Transverse colon (tissue), 4 donors: ENCODE results near the gene WDR76. TPM values are rescaled to one million over a fixed set of nuclear protein-coding genes. Genes with fewer than 3 reads are reported as not detected.

Source experiments
- DNase-seq: peaks from one replicate; pipeline ENCODE4 v3.0.0-alpha.2; 2019
- H3K27ac ChIP-seq, 4 donors: fragments of 200-600 bp; sonication (generic); 2 replicates each; pipeline ENCODE4 v1.5.1; 2016 to 2018; ENCODE audit warnings: inconsistent platforms in 4 of 4
- H3K27me3 ChIP-seq: fragments of 200-600 bp; sonication (generic); 2 replicates; pipeline ENCODE4 v1.5.1; 2017; ENCODE audit warnings: inconsistent platforms
- H3K36me3 ChIP-seq, 4 donors: fragments of 200-600 bp; sonication (generic); 2 replicates each; pipeline ENCODE4 v1.5.1; 2017 to 2019; ENCODE audit warnings: inconsistent platforms in 4 of 4
- H3K4me1 ChIP-seq, 4 donors: fragments of 200-600 bp; sonication (generic); 2 replicates each; pipeline ENCODE4 v1.5.1; 2017 to 2020; ENCODE audit warnings: inconsistent platforms in 4 of 4
- H3K4me3 ChIP-seq, 4 donors: fragments of 200-600 bp; sonication (generic); 1 replicate in 1 of 4; 2 replicates in 3 of 4; pipeline versions ENCODE4 v1.5.1 to v1.6.1; 2017 to 2019; ENCODE audit warnings: inconsistent platforms in 4 of 4
- H3K9me3 ChIP-seq, 2 donors: fragments of 200-600 bp; sonication (generic); 2 replicates each; pipeline ENCODE4 v1.5.1; 2017 to 2019; ENCODE audit warnings: inconsistent platforms in 2 of 2
- CTCF ChIP-seq, 5 experiments: fragments of 200-600 bp in 3 of 5; fragments of 450-650 bp in 2 of 5; sonication (generic) in 3 of 5; IDR thresholded peaks; 1 replicate in 2 of 5; 2 replicates in 3 of 5; pipeline ENCODE4 v1.5.1; 2016 to 2017; ENCODE audit warnings: antibody characterized with exemption in 5 of 5, inconsistent platforms in 3 of 5, mild to moderate bottlenecking in 2 of 5, moderate library complexity in 1 of 5
- EP300 ChIP-seq: sonication (generic); formaldehyde crosslinking; IDR thresholded peaks from one replicate; pipeline ENCODE4 v1.6.1; 2017; ENCODE audit warnings: antibody characterized with exemption, low read depth
- POLR2A ChIP-seq: fragments of 450-650 bp; IDR thresholded peaks from one replicate; pipeline ENCODE4 v1.6.1; 2016; ENCODE audit warnings: antibody characterized with exemption, mild to moderate bottlenecking, moderate library complexity
- POLR2AphosphoS5 ChIP-seq, 3 donors: sonication (generic); formaldehyde crosslinking; IDR thresholded peaks; one replicate each; pipeline ENCODE4 v1.6.1; 2016; ENCODE audit warnings: antibody characterized with exemption in 3 of 3
- WGBS, 2 donors: methylation state at CpG; one replicate each; pipeline ENCODE4 v1.1.5; 2018; ENCODE audit warnings: low coverage in 1 of 2; 5-methylcytosine and 5-hydroxymethylcytosine counted together
- in situ Hi-C, 4 donors: fragments of 200-750 bp; cut with MboI; loops; one replicate each; pipeline versions ENCODE4 v1.15.0 to v1.15.1; 2017; ENCODE audit warnings: low sequenced_read_pairs in 3 of 4, low pct_ligation_motif_present in 1 of 4, low pct_unique_long_range_greater_than_20kb in 1 of 4
- intact Hi-C: fragments of 100-400 bp; cut with DNase I; formaldehyde crosslinking; loops from one replicate; pipeline ENCODE4 v1.15.1; 2023; ENCODE audit warnings: low total_unique reads
- total RNA-seq, 4 donors: library from RNA; depleted of rRNA; stranded (reverse); fragments of >200 nt; gene quantifications; one replicate each; pipeline ENCODE4 v1.1.0, GENCODE V29; 2016

Gene WDR76
- 1 to 10 TPM in 2 of 4 donors, under 1 TPM in 1, not detected in 1; 0.20 to 4.8 (median 2.7) TPM for total RNA-seq

GRCh38 chr15:43826508-43827341 is at the start of gene WDR76:
WDR76 (plus strand) TSS chr15:43827002; CDS start chr15:43827033, 31 bp downstream.
- H3K36me3 ChIP-seq: no peaks in the 10 kb centered on the region
- no peaks in the 10 kb centered on the region for H3K27me3 ChIP-seq
- WGBS, 2 donors: 0 to 4% methylated on average over 3 to 34 of the region's 48 CpGs
- peak; percentile 90 for DNase-seq
- H3K9me3 ChIP-seq: no peaks in the 10 kb centered on the region
- peak within 1 kb of the TSS; percentile 27 to 56 (median 40) for H3K4me3 ChIP-seq
- peaks cover 7 to 49% (median 27%) of the 10 kb centered on the region in 4 donors for H3K4me1 ChIP-seq
- in situ Hi-C loops: no loop called here
- intact Hi-C loops: no loop called here
- peak; percentile 38 to 64 (median 52) for TF ChIP-seq POLR2AphosphoS5 (IDR thresholded peaks at IDR 0.05)
- no peak for TF ChIP-seq EP300
- peak within 1 kb of the TSS; percentile 73 to 84 (median 78) for H3K27ac ChIP-seq

GRCh38 chr15:43777267-43777914 is 49.4 kb upstream of the WDR76 start:
- intact Hi-C loops (no loop called here), in situ Hi-C loops (loop anchor here in 1 of 4 donors (25.0 kb wide), 1 partner anchor 290 kb away; the partner anchor contains the start of gene TP53BP1)
- Histone ChIP-seq H3K27ac (peak overlapping the region; percentile 88 to 97 (median 92)), H3K4me1 (peaks cover 0 to 23% (median 15%) of the 10 kb centered on the region in 4 donors), H3K36me3 (peaks cover 0 to 14% (median 7%) of the 10 kb centered on the region in 4 donors), H3K27me3 (no peaks in the 10 kb centered on the region), H3K4me3 (peak overlapping the region; percentile 44 to 81 (median 72)), H3K9me3 (no peaks in the 10 kb centered on the region)
- peak; percentile 13 to 50 (median 47) for TF ChIP-seq POLR2AphosphoS5 (IDR thresholded peaks at IDR 0.05)
- no peak for TF ChIP-seq POLR2A
- TF ChIP-seq EP300: no peak
- peak; percentile 72 to 95 (median 81) for TF ChIP-seq CTCF (IDR thresholded peaks at IDR 0.05)
- peak; percentile 87 for DNase-seq
- WGBS, 2 donors: 2 to 14% methylated on average over 3 to 30 of the region's 31 CpGs

DNA sequence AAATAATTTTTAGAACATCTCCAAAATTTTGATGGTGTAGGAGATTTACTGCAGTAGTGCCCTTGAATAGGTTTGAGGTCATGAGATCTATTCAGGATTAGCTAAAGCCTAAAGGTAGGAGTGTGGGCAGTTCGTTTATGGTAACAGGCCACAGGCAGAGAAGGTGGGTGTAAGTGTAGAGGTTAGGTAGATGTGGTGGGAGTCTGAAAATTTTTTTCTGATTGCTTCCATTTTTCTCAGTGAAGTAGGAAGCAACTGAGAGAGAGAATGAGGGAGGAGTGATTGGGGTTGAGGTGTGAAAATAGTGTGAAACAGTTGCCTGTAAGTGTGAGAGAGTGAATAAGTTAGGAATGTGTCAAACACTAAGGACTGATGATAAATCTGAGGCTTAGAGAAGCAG is 47.8 kb upstream of the WDR76 start:
- no peaks in the 10 kb centered on the region for H3K36me3 ChIP-seq
- in situ Hi-C loops (loop anchor here in 1 of 4 donors (25.0 kb wide), 1 partner anchor 292 kb away; the partner anchor contains the start of gene TP53BP1), intact Hi-C loops (no loop called here)
- H3K27me3 ChIP-seq: no peaks in the 10 kb centered on the region
- TF ChIP-seq CTCF (IDR thresholded peaks at IDR 0.05): no peak
- H3K9me3 ChIP-seq: no peaks in the 10 kb centered on the region
- 69% methylated on average over 1 of the region's 1 CpG; no CpG with 5 or more reads in 1 of the 2 donors for WGBS, 2 donors
- no peak for DNase-seq
- no peak overlapping the region for H3K4me3 ChIP-seq
- H3K27ac ChIP-seq: no peak overlapping the region
- H3K4me1 ChIP-seq: peaks cover 0 to 23% (median 15%) of the 10 kb centered on the region in 4 donors

GRCh38 chr15:43789409-43789808 is 37.4 kb upstream of the WDR76 start:
- intact Hi-C loops: no loop called here
- WGBS, 2 donors: 82 to 100% methylated on average over 2 to 3 of the region's 3 CpGs
- no peaks in the 10 kb centered on the region for H3K9me3 ChIP-seq
- no peak overlapping the region for H3K27ac ChIP-seq
- peaks cover 0 to 8% (median 4%) of the 10 kb centered on the region in 4 donors for H3K36me3 ChIP-seq
- peaks cover 13 to 21% (median 18%) of the 10 kb centered on the region in 4 donors for H3K4me1 ChIP-seq
- no peaks in the 10 kb centered on the region for H3K27me3 ChIP-seq
- DNase-seq: no peak
- TF ChIP-seq EP300 (no peak), POLR2AphosphoS5 (IDR thresholded peaks at IDR 0.05) (no peak), POLR2A (no peak), CTCF (IDR thresholded peaks at IDR 0.05) (no peak)
- in situ Hi-C loops: loop anchor here in 1 of 4 donors (25.0 kb wide), 1 partner anchor 302 kb away; the partner anchor contains the start of gene TP53BP1
- no peak overlapping the region for H3K4me3 ChIP-seq
